ENCODE results near the gene HOTAIR. TPM values are rescaled to one million over a fixed set of nuclear protein-coding genes. Genes with fewer than 3 reads are reported as not detected.

HOTAIR gene
- total RNA-seq, 1 experiment from 2014 or later = not detected

DNA sequence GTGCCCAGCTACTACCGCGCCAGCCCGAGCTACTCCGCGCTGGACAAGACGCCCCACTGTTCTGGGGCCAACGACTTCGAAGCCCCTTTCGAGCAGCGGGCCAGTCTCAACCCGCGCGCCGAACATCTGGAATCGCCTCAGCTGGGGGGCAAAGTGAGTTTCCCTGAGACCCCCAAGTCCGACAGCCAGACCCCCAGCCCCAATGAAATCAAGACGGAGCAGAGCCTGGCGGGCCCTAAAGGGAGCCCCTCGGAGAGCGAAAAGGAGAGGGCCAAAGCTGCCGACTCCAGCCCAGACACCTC lies 10.9 kb upstream of the HOTAIR start:
- Histone ChIP-seq H2BK15ac (ENCODE audit: low read depth, low read length) (no peak overlapping the region), H2BK12ac (ENCODE audit: insufficient read length, low read depth, low read length) (no peak overlapping the region), H4K5ac (ENCODE audit: insufficient read length, low read depth, low read length) (no peak overlapping the region), H2AFZ (ENCODE audit: low read length) (no peak overlapping the region), H3K14ac (ENCODE audit: insufficient read depth, low read length) (no peak overlapping the region), H3K27ac (ENCODE audit: insufficient read length, low read depth, low read length) (no peak overlapping the region), H2BK20ac (ENCODE audit: low read depth, low read length, poor library complexity, severe bottlenecking) (no peak overlapping the region), H3K23me2 (ENCODE audit: insufficient read length, low read depth, low read length, poor library complexity, severe bottlenecking) (no peaks in the 10 kb centered on the region), H4K20me1 (ENCODE audit: control insufficient read depth, insufficient read depth, insufficient read length) (no peaks in the 10 kb centered on the region), H3K27me3 (ENCODE audit: insufficient read depth, low read length) (peaks cover 96% of the 10 kb centered on the region), H3K4ac (ENCODE audit: low read depth, low read length) (no peak overlapping the region), H3K18ac (ENCODE audit: insufficient read length, low read depth, low read length) (no peak overlapping the region), H3K79me2 (ENCODE audit: insufficient read depth, low read length) (no peaks in the 10 kb centered on the region), H3K4me1 (ENCODE audit: insufficient read depth, low read length) (no peaks in the 10 kb centered on the region), H4K8ac (replicated peaks; ENCODE audit: insufficient read length, low read depth, low read length) (no peak overlapping the region), H4K91ac (ENCODE audit: insufficient read length, low read depth, low read length) (no peak overlapping the region), H3K4me2 (ENCODE audit: insufficient read depth, insufficient read length, low read length) (no peak overlapping the region), H2BK5ac (ENCODE audit: insufficient read length, low read length) (no peak overlapping the region), H3K23ac (ENCODE audit: insufficient read length, low read depth, low read length) (no peak overlapping the region), H3T11ph (ENCODE audit: low read length) (no peak overlapping the region), H2BK120ac (ENCODE audit: low read depth, low read length, poor library complexity, severe bottlenecking) (no peak overlapping the region), H3K9me3 (ENCODE audit: control insufficient read depth, low read depth, low read length) (no peaks in the 10 kb centered on the region), H3K9ac (ENCODE audit: extremely low read depth, insufficient read length, low read length) (no peak overlapping the region), H3K79me1 (ENCODE audit: insufficient read depth, low read depth, low read length, poor library complexity, severe bottlenecking) (no peaks in the 10 kb centered on the region), H2AK5ac (ENCODE audit: insufficient read length, low read length) (no peak overlapping the region), H3K56ac (ENCODE audit: insufficient read length, low read depth, low read length) (no peak overlapping the region)
- H3K4me1 Mint-ChIP-seq = peaks cover 3 to 8% of the 10 kb centered on the region in 2 experiments; a peak in 2 of 4 replicates
- peaks cover 3 to 11% of the 10 kb centered on the region in 2 experiments; a peak in 4 of 5 replicates for H3K9me3 Mint-ChIP-seq
- WGBS (ENCODE audit: extremely low coverage, insufficient read length, low lambda C conversion rate) = no CpG with 5 or more reads among the region's 21 CpGs
- no peak for DNase-seq
- H3K4me3 Mint-ChIP-seq = no peak overlapping the region; a peak in 1 of 5 replicates
- H3K27me3 Mint-ChIP-seq (ENCODE audit: low read depth) = peaks cover 100% of the 10 kb centered on the region
- no peak overlapping the region for H3K27ac Mint-ChIP-seq
- no peaks in the 10 kb centered on the region; a peak in 2 of 7 replicates for H3K36me3 Mint-ChIP-seq (ENCODE audit: insufficient read depth in 1 of 3, low read depth in 3 of 3)
- no peak for TF ChIP-seq CTCF (conservative IDR thresholded peaks at IDR 0.05)
